GM18526 (cell line): Measurements from ENCODE around the gene SLC22A15.

ENCODE experiments used
- POLR2A ChIP-seq: IDR thresholded peaks from 3 replicates; pipeline ENCODE4 v1.6.1; 2011; ENCODE audit not compliant: insufficient read length; ENCODE audit errors: extremely low read depth

Gene SLC22A15

DNA sequence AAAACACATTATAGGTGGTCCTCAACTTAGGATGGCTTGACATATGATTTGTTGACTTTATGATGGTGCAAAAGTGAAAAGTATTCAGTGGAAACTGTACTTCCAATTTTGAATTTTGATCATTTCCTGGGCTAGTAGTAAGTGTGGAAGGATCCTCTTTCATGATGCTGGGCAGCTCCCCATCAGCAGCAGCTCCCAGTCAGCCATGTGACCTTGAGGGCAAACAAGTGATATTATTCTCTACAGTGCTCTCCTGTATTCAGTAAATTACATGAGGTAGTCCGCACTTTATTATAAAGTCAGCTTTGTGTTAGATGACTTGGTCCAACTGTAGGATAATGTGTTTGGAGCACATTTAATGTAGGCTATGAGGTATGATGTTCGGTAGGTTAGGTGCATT lies 36.4 kb downstream of the SLC22A15 start:
- TF ChIP-seq POLR2A, result no peak

- no peak for TF ChIP-seq POLR2A
These were observed 39.4 kb downstream of the SLC22A15 start for GRCh38 chr1:116015679-116016078.

DNA sequence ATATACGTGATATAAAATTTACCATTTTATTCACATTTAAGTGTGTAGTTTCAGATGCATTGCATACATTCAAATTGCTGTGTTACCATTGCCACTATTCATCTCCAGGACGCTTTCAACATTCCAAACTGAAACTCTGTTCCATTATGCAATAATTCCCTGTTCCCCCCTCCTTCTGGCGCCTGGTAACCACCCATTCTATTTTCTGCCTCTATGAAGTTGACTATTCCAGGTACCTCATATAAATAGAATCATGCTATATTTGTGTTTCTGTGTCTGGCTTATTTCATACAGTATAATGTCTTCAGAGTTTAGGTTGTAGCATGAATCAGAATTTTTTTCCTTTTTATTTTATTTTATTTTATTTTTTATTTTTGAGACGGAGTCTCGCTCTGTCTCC lies 41.7 kb downstream of the SLC22A15 start:
- TF ChIP-seq POLR2A, result no peak

DNA sequence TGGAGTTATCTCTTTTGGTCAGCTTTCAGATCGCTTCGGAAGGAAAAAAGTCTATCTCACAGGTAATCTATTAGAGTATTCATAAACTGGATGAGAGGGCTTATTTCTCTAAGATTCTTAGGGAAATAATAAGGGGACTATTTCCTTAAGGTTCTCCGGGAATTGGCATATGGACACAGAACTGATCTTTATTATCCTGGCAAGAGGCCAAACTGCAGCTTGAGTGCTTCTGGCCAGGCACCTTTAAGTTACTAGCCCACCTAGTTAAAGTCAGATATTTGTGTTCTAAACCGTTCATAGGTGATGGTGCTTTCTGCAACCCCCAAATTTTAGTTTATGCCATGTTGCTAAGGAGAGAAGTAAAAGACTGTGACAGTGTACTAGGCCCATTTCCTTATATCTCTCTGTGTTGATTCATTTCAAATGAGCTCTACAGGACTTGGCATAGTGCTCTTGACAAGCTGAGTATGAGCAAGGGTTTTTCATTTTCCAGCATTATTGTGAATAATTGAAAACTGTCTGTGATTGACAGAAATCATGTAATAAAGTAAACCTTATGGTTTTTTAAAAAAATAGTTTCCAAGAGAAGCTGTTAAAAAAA lies 43.4 kb downstream of the SLC22A15 start:
- TF ChIP-seq POLR2A, result no peak

DNA sequence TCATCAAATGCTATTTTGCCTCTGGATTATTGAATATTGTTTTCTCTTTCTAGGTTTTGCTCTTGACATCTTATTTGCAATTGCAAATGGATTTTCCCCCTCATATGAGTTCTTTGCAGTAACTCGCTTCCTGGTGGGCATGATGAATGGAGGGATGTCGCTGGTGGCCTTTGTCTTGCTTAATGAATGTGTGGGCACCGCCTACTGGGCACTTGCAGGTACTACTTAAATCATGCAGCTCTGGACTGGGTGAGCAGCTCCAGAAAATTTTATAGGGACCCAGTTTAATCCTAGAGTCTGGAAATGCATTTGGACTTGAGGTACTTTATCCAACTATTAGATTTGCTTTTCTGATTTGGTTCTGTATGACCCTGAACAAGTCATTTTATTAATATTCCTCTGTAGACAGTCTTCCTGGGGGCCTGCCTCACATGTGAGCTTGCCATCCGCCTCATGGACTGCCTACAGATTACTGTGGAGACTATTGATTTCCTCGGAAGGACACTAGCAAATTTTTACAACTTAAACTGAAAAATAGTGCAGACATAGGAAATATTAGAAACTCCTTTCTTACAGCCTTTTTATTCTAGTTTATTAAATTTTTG lies 44.5 kb downstream of the SLC22A15 start:
- no peak for TF ChIP-seq POLR2A

DNA sequence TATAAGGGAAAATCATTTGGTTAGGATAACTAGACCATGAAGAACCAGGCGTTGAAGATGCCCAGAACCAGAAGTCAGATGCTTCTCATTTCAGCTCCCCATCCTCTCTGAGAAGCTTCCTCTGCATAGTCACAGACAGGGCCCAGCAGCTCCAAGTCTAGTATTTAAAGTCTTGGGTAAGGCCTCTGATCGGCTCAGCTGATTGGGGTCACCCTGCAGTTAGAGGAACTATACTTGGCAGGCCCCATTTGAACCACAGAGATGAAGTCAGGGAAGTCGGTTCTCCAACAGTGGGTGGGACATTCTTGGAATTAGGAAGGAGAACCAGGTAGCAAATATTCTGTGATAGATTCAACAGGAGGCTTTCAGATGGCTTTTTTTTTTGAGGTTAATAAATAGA lies 48.3 kb downstream of the SLC22A15 start:
- no peak for TF ChIP-seq POLR2A

DNA sequence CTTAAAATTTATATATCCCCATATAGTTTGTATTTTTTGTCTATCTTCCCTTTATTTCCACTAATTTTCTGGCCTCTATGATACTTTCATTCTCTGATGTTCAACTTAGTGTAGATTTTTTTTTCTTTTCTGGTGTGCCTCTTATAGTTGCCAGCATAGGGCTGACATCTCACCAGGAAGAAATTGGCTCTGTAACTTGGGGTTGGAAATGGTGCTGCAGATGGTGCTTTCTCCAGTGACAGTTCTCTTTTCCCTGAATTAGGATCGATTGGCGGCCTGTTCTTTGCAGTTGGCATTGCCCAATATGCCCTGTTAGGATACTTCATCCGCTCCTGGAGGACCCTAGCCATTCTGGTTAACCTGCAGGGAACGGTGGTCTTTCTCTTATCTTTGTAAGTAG lies 50.3 kb downstream of the SLC22A15 start:
- no peak for TF ChIP-seq POLR2A

- no peak for TF ChIP-seq POLR2A
These were observed 55.1 kb downstream of the SLC22A15 start for GRCh38 chr1:116031302-116031835.

DNA sequence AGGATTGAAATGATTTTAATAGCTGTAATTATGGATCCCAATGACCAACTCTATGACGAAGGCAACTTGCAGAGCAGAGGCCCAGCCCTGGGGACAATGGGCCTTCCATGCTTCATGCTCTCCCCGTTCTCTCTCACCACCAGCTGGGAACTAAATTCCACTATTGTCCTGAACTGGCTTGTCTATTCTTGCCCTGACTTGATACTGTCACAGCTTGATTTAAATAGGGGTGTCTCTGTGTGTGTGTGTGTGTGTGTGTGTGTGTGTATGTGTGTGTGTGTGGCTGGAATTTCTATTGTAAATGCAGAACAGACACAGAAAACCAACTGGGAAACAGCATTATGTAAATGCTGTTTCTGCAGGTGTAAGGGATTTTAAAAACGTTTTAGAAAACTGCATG lies 57.0 kb downstream of the SLC22A15 start:
- no peak for TF ChIP-seq POLR2A

DNA sequence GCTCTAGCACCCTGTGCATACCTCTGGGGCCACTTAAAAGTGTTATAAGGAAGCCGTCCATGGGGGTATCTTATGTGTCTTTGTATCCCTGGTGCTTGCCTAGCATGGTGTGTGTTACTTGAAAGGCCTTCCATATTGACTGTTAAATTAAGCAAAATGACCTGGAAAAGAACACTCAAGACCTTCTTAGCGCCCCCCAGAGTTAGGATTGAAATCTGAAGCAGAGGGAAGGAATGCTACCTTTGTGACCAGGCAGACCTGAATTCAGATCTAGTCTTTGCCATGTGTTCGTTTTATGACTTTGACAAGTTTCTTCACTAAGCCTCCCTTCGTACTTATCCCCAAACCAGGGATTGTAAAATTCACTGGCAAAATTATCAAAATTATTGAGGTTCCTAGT lies 59.9 kb downstream of the SLC22A15 start:
- TF ChIP-seq POLR2A, result no peak

- no peak for TF ChIP-seq POLR2A
These were observed 62.4 kb downstream of the SLC22A15 start for GRCh38 chr1:116038679-116039078.

GRCh38 chr1:116044071-116044470 lies 67.8 kb downstream of the SLC22A15 start:
- no peak for TF ChIP-seq POLR2A

GRCh38 chr1:116062201-116062600 lies 85.9 kb downstream of the SLC22A15 start:
- TF ChIP-seq POLR2A, result no peak

DNA sequence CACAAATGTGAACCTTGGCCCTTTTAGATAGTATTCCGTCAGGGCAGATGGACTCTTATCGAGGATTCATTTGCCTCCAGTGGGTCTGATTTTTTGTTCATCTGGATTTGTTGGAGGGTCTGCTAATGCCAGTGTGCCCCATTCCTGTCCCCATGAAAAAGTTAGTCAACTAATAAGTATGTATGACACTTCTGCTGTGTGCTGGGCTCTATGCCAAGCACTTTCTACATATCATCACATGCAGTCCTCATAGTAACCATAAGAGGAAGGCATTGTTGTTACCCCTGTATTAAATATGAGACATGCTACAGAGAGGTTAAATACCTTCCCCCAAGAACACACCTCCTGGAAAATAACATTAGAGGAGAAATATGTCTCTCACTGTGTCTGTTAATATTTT lies 88.3 kb downstream of the SLC22A15 start:
- TF ChIP-seq POLR2A, result no peak

- no peak for TF ChIP-seq POLR2A
These were observed 90.7 kb downstream of the SLC22A15 start for GRCh38 chr1:116066868-116067565.

DNA sequence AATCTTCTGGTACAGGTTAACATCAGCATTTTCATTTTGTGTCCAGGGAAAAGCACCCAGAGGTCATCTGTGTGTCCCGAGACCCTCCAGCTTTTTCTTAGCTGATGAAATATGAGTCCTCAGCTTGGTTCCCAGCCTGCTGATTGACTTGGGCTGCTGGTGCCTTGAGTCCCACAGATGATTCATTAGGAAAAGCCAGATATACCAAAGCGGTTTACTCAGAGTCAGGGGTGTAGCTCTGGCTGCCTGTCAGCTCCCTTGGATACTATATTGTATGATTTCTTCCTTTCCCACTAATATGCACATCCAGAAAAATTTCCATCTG lies 91.2 kb downstream of the SLC22A15 start:
- no peak for TF ChIP-seq POLR2A

DNA sequence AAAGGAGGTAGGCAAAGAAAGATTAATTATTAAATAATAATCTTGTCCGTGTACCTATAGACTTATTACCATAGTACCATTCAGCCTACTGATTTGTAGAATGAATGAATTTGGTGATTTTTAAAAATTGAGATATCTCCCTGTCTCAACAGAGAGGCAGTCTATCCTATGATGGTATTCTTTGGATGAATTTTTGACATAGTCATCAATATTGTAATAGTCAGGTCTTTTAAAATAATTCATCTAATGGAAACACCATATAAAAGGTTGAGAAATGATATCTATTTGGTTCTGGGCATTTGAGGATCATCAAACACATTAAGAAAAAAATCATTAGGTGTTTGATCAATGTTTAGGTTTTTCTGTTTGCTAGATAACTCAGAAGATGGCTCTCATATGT lies 99.3 kb downstream of the SLC22A15 start:
- TF ChIP-seq POLR2A, result no peak

DNA sequence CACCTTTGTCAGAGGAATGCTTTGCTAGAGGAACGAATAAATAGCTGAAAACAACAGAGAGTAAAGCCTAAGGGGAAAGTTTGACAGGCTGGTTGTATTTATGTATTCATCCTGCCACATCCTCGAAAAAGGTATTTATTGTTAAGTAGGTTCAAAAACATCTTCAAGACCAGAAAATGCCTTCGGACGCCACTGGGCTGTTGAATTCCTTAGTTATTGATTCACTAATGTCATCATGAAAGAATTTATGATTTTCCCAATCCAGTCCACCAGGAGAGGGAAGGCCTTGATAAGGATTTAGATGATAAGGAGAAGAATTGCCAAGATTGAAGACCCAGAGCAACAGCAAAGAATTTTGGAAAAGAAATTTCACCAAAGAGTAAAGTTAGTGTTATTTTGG lies 99.7 kb downstream of the SLC22A15 start:
- no peak for TF ChIP-seq POLR2A
